Effector memory CD8-positive, alpha-beta T cell (primary cell): Measurements from ENCODE around the gene MACROD2.

Experiments
- ATAC-seq: fragments of 150-1000 bp; cut with Tn5 transposase; replicated peaks from 2 replicates; pipeline ENCODE4 v1.10.0; 2021; ENCODE audit warnings: mild to moderate bottlenecking, moderate library complexity
- DNase-seq, 3 experiments: peaks; one replicate each; pipeline ENCODE4 v3.0.0; 2021
- H3K27ac Mint-ChIP-seq, 2 donors: one replicate each; pipeline ENCODE4 v1.8.0; 2022; ENCODE audit warnings: mild to moderate bottlenecking in 2 of 2, mixed read lengths in 2 of 2, moderate library complexity in 2 of 2
- H3K27me3 Mint-ChIP-seq, 2 donors: one replicate each; pipeline ENCODE4 v1.8.0; 2022; ENCODE audit warnings: mixed read lengths in 2 of 2
- H3K36me3 Mint-ChIP-seq: one replicate; pipeline ENCODE4 v1.8.0; 2022; ENCODE audit warnings: mild to moderate bottlenecking, moderate library complexity, mixed read lengths; ENCODE audit not compliant: insufficient read depth
- H3K4me1 Mint-ChIP-seq, 2 donors: one replicate each; pipeline ENCODE4 v1.8.0; 2022; ENCODE audit warnings: low read depth in 2 of 2, mixed read lengths in 2 of 2
- H3K4me3 Mint-ChIP-seq, 2 donors: one replicate each; pipeline ENCODE4 v1.8.0; 2022; ENCODE audit warnings: mild to moderate bottlenecking in 2 of 2, mixed read lengths in 2 of 2, moderate library complexity in 2 of 2
- H3K9me3 Mint-ChIP-seq, 2 donors: one replicate each; pipeline ENCODE4 v1.8.0; 2022; ENCODE audit warnings: mixed read lengths in 2 of 2

Gene MACROD2

DNA sequence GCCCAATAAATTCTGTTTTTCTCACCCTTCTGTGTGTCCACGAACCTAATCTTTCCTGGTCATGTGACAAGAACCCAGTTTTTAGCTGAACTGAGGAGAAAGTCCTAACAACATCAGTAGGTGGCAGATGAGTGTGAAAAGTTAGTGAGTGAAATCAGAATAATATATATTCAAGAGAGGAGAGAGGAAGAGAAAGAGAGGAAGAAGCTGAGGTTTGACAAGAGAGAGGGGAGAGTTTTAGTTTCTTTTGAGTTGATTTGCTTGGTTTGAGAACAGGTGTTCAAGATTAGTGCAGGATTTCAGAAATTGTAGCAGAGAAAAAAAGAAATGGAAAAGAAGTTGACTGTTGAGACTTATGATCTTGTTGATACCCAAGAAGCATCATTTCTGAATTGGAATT lies 1272.6 kb downstream of the MACROD2 start:
- DNase-seq = no peak
- Mint-ChIP-seq H3K9me3 (peaks cover 13 to 30% of the 10 kb centered on the region in 2 donors), H3K27me3 (no peaks in the 10 kb centered on the region), H3K36me3 (no peaks in the 10 kb centered on the region), H3K27ac (no peak overlapping the region), H3K4me3 (no peak overlapping the region), H3K4me1 (no peaks in the 10 kb centered on the region)
- no peak for ATAC-seq

- no peaks in the 10 kb centered on the region for H3K36me3 Mint-ChIP-seq
- no peaks in the 10 kb centered on the region for H3K27me3 Mint-ChIP-seq
- no peaks in the 10 kb centered on the region for H3K4me1 Mint-ChIP-seq
- DNase-seq = no peak
- ATAC-seq = no peak
- H3K9me3 Mint-ChIP-seq = peaks cover 3 to 15% of the 10 kb centered on the region in 2 donors
- no peak overlapping the region for H3K27ac Mint-ChIP-seq
- H3K4me3 Mint-ChIP-seq = no peak overlapping the region
Measured at GRCh38 chr20:15278041-15278440, 1282.7 kb downstream of the MACROD2 start.

GRCh38 chr20:15287329-15287728 lies 1292.0 kb downstream of the MACROD2 start:
- DNase-seq (no peak), ATAC-seq (no peak)
- no peak overlapping the region for H3K4me3 Mint-ChIP-seq
- H3K9me3 Mint-ChIP-seq = peaks cover 5 to 20% of the 10 kb centered on the region in 2 donors
- H3K36me3 Mint-ChIP-seq = no peaks in the 10 kb centered on the region
- no peaks in the 10 kb centered on the region for H3K27me3 Mint-ChIP-seq
- H3K27ac Mint-ChIP-seq = no peak overlapping the region
- no peaks in the 10 kb centered on the region for H3K4me1 Mint-ChIP-seq

GRCh38 chr20:15288106-15288505 lies 1292.8 kb downstream of the MACROD2 start:
- Mint-ChIP-seq H3K27me3 (no peaks in the 10 kb centered on the region), H3K4me1 (no peaks in the 10 kb centered on the region), H3K27ac (no peak overlapping the region), H3K36me3 (no peaks in the 10 kb centered on the region), H3K9me3 (peaks cover 5 to 14% of the 10 kb centered on the region in 2 donors), H3K4me3 (no peak overlapping the region)
- no peak for DNase-seq
- ATAC-seq = no peak

GRCh38 chr20:15289337-15289736 lies 1294.0 kb downstream of the MACROD2 start:
- Mint-ChIP-seq H3K4me3 (no peak overlapping the region), H3K27me3 (no peaks in the 10 kb centered on the region), H3K36me3 (no peaks in the 10 kb centered on the region), H3K27ac (no peak overlapping the region), H3K4me1 (no peaks in the 10 kb centered on the region), H3K9me3 (peaks cover 5 to 11% of the 10 kb centered on the region in 2 donors)
- DNase-seq = no peak
- ATAC-seq = no peak

GRCh38 chr20:15292405-15292804 lies 1297.1 kb downstream of the MACROD2 start:
- no peak for DNase-seq
- Mint-ChIP-seq H3K27ac (no peak overlapping the region), H3K36me3 (no peaks in the 10 kb centered on the region), H3K4me1 (no peaks in the 10 kb centered on the region), H3K9me3 (peaks cover 7 to 29% of the 10 kb centered on the region in 2 donors), H3K27me3 (no peaks in the 10 kb centered on the region), H3K4me3 (no peak overlapping the region)
- ATAC-seq = no peak

- no peaks in the 10 kb centered on the region for H3K36me3 Mint-ChIP-seq
- H3K9me3 Mint-ChIP-seq = peaks cover 1 to 22% of the 10 kb centered on the region in 2 donors
- ATAC-seq (no peak), DNase-seq (no peak)
- no peak overlapping the region for H3K27ac Mint-ChIP-seq
- H3K4me1 Mint-ChIP-seq = no peaks in the 10 kb centered on the region
- H3K27me3 Mint-ChIP-seq = no peaks in the 10 kb centered on the region
- no peak overlapping the region for H3K4me3 Mint-ChIP-seq
Measured at GRCh38 chr20:15296422-15296821, 1301.1 kb downstream of the MACROD2 start.

DNA sequence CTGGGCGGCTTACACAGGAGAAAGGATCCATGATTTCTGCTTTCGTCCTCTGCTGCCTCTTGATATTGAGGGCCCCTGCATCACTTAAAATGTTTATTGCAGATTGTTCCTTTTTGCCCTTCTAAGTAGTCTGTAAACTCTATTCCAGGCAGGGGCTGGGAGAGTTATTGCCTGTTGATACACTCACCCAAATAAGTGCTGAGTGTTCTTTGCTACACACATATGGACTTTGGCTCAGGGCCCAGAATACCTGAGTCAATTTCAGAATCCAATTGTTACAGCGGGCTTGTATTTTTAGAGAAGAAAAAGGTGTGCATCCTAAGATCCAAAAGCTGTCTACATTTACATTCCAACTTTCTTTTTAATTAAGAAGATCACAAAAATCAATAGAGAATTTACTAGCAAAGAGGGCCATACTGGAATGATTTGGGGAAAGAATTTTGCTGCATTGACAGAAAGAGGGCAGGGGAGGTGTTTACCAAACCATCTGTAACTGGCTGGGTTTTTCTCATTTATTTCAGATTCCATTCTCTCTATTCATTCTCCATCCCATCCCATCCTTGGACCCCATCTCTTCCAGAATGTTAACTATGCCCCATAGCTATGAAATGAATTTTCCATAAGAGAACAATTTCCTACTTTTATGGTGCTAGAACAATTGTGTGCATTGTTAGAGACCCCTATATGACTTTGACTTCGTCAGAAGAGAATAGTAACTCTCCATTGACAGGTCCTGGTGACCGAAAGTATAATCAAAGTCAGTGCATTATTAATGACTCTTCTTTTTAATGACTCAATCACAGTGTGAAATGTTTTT lies 1302.0 kb downstream of the MACROD2 start:
- Mint-ChIP-seq H3K36me3 (no peaks in the 10 kb centered on the region), H3K4me3 (no peak overlapping the region), H3K4me1 (no peaks in the 10 kb centered on the region), H3K27me3 (no peaks in the 10 kb centered on the region), H3K27ac (no peak overlapping the region), H3K9me3 (peaks cover 7 to 22% of the 10 kb centered on the region in 2 donors)
- no peak for ATAC-seq
- DNase-seq = no peak

DNA sequence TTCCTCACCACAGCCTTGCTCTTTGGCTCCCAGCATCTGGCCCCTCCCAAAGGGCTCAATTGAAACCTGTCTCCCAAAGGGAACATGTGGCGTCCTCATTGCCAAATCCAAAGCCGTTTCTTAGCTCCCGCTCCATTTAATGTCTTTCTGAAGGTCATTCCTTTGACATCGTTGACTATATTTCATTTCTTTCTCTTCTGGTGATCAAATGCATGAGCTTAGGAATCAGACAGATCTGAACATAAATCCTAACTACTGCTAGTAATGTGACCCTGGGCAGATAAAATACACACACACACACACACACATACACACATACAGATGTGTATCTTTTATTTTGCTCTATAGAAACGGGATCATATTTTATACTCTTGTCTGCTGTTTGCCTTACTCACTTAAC lies 1306.8 kb downstream of the MACROD2 start:
- Mint-ChIP-seq H3K36me3 (no peaks in the 10 kb centered on the region), H3K27ac (no peak overlapping the region), H3K4me1 (no peaks in the 10 kb centered on the region), H3K9me3 (peaks cover 12 to 15% of the 10 kb centered on the region in 2 donors), H3K27me3 (no peaks in the 10 kb centered on the region), H3K4me3 (no peak overlapping the region)
- ATAC-seq = no peak
- DNase-seq = no peak

DNA sequence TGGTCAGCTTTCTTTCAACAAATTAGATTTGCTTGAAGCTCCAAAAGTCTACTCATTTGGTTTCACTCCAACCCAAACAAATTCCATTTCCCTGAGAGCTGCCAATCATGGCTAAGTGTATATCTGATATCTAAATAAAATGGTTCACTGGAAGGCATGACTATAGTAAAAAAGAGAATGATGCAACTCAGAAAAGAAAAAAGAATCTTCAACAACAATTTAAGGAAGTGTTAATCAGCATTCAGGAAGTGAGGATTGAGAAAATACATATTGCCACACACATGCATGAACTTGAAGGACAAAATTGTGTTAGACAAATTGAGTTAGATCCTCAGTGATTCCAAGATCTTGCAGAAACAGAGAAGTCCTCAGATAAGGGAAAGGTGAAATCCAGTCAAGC lies 1315.0 kb downstream of the MACROD2 start:
- no peak for DNase-seq
- Mint-ChIP-seq H3K4me1 (no peaks in the 10 kb centered on the region), H3K27ac (no peak overlapping the region), H3K36me3 (no peaks in the 10 kb centered on the region), H3K27me3 (no peaks in the 10 kb centered on the region), H3K4me3 (no peak overlapping the region), H3K9me3 (peaks cover 0 to 5% of the 10 kb centered on the region in 2 donors)
- ATAC-seq = no peak

DNA sequence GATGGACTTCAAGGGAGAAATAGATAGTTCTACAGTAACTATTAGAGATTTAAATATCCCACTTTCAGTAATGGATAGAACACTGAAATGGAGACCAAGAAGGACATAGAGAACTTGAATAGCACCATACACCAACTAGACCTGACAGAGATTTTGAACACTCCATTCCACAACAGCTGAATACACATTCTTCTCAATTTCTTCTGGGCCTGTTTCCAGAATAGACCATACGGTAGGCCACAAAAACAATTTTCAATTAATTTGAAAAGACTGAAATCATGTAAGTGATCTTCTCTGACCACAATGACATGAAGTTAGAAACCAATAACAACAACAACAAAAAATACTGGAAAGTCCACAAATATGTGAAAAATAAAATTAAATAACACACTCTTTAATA lies 1321.2 kb downstream of the MACROD2 start:
- H3K9me3 Mint-ChIP-seq = peaks cover 2 to 7% of the 10 kb centered on the region in 2 donors
- no peak for ATAC-seq
- no peak overlapping the region for H3K4me3 Mint-ChIP-seq
- no peaks in the 10 kb centered on the region for H3K36me3 Mint-ChIP-seq
- no peaks in the 10 kb centered on the region for H3K27me3 Mint-ChIP-seq
- DNase-seq = no peak
- no peak overlapping the region for H3K27ac Mint-ChIP-seq
- H3K4me1 Mint-ChIP-seq = no peaks in the 10 kb centered on the region

DNA sequence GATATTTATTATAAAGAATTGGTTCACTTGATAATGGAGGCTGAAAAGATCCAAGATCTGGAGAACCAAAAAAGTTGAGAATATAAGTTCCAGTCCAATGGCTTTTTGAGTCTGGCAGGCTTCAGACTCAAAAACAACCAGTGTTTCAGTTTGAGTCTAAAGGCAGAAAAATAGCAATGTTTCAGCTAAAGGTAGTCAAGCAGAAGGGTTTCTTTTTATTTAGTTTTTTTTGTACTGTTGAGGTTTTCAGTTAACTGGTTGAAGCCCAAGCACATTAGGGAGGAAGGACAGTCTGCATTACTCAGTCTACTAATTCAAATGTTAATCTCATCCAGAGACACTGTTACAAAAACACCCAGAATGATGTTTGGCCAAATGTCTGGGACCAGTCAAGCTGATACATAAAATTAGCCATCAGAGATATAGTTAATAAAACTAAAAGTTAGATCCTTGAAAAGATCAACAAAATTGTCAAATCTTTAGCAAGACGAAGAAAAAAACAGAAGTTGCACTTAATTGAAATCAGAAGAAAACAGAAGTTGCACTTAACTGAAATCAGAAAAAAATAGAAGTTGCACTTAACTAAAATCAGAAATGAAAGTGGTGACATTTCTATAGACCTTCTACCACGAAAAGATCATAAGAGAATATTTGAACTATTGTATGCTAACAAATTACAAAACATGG lies 1322.4 kb downstream of the MACROD2 start:
- Mint-ChIP-seq H3K4me1 (no peaks in the 10 kb centered on the region), H3K27me3 (no peaks in the 10 kb centered on the region), H3K4me3 (no peak overlapping the region), H3K9me3 (peaks cover 2 to 7% of the 10 kb centered on the region in 2 donors), H3K36me3 (no peaks in the 10 kb centered on the region), H3K27ac (no peak overlapping the region)
- DNase-seq (no peak), ATAC-seq (no peak)

GRCh38 chr20:15318682-15319081 lies 1323.4 kb downstream of the MACROD2 start:
- Mint-ChIP-seq H3K9me3 (peaks cover 5 to 13% of the 10 kb centered on the region in 2 donors), H3K36me3 (no peaks in the 10 kb centered on the region), H3K27ac (no peak overlapping the region), H3K4me3 (no peak overlapping the region), H3K27me3 (no peaks in the 10 kb centered on the region), H3K4me1 (no peaks in the 10 kb centered on the region)
- no peak for DNase-seq
- no peak for ATAC-seq

GRCh38 chr20:15319439-15319838 lies 1324.1 kb downstream of the MACROD2 start:
- Mint-ChIP-seq H3K4me1 (no peaks in the 10 kb centered on the region), H3K9me3 (peaks cover 5 to 20% of the 10 kb centered on the region in 2 donors), H3K36me3 (peaks cover 4% of the 10 kb centered on the region), H3K27me3 (no peaks in the 10 kb centered on the region), H3K4me3 (no peak overlapping the region), H3K27ac (no peak overlapping the region)
- DNase-seq (no peak), ATAC-seq (no peak)
